ENCODE measurements around the gene MARVELD1. TPM values are rescaled to one million over a fixed set of nuclear protein-coding genes. Genes with fewer than 3 reads are reported as not detected.
A peak's percentile ranks its signal among the peaks of the same experiment; 100 is the strongest.

MARVELD1 gene
- total RNA-seq, 2 donors from 2014 or later: 8.5 to 26.5 TPM

GRCh38 chr10:97714401-97715258 lies 1.1 kb downstream of the MARVELD1 start:
- DNase-seq (ENCODE audit: low spot score): peak; percentile 87
- Histone ChIP-seq H3K36me3 (peaks cover 6% of the 10 kb centered on the region), H3K9me3 (no peaks in the 10 kb centered on the region), H3K27me3 (no peaks in the 10 kb centered on the region), H3K4me1 (peaks cover 3 to 61% of the 10 kb centered on the region in 2 donors), H3K4me3 (peak overlapping the region; percentile 71 to 74), H3K27ac (peak overlapping the region; percentile 94 to 95)
- TF ChIP-seq CTCF (IDR thresholded peaks at IDR 0.05): no peak

GRCh38 chr10:97715259-97715874 lies 1.8 kb downstream of the MARVELD1 start:
- Histone ChIP-seq H3K4me3 (peak overlapping the region; percentile 71 to 74), H3K27ac (peak overlapping the region; percentile 94 to 95), H3K36me3 (peaks cover 6% of the 10 kb centered on the region), H3K27me3 (no peaks in the 10 kb centered on the region), H3K9me3 (no peaks in the 10 kb centered on the region), H3K4me1 (peaks cover 3 to 57% of the 10 kb centered on the region in 2 donors)
- no peak for TF ChIP-seq CTCF (IDR thresholded peaks at IDR 0.05)
- no peak for DNase-seq (ENCODE audit: low spot score)

- no peak overlapping the region for H3K4me3 ChIP-seq
- peak overlapping the region; percentile 47 to 48 for H3K27ac ChIP-seq
- peaks cover 3 to 57% of the 10 kb centered on the region in 2 donors for H3K4me1 ChIP-seq
- H3K27me3 ChIP-seq: no peaks in the 10 kb centered on the region
- peaks cover 6% of the 10 kb centered on the region for H3K36me3 ChIP-seq
- DNase-seq (ENCODE audit: low spot score): no peak
- no peak for TF ChIP-seq CTCF (IDR thresholded peaks at IDR 0.05)
- no peaks in the 10 kb centered on the region for H3K9me3 ChIP-seq
Measured at GRCh38 chr10:97717627-97718026, 4.1 kb downstream of the MARVELD1 start.

- Histone ChIP-seq H3K27me3 (no peaks in the 10 kb centered on the region), H3K4me3 (no peak overlapping the region), H3K36me3 (peaks cover 6% of the 10 kb centered on the region), H3K4me1 (peaks cover 3 to 53% of the 10 kb centered on the region in 2 donors), H3K27ac (peak overlapping the region; percentile 47 to 48), H3K9me3 (no peaks in the 10 kb centered on the region)
- no peak for DNase-seq (ENCODE audit: low spot score)
- no peak for TF ChIP-seq CTCF (IDR thresholded peaks at IDR 0.05)
Measured at GRCh38 chr10:97718178-97718577, 4.6 kb downstream of the MARVELD1 start.

GRCh38 chr10:97718659-97719142 lies 5.2 kb downstream of the MARVELD1 start:
- H3K27ac ChIP-seq: peak overlapping the region; percentile 47 to 48
- H3K9me3 ChIP-seq: no peaks in the 10 kb centered on the region
- no peaks in the 10 kb centered on the region for H3K27me3 ChIP-seq
- no peak for TF ChIP-seq CTCF (IDR thresholded peaks at IDR 0.05)
- peaks cover 3 to 50% of the 10 kb centered on the region in 2 donors for H3K4me1 ChIP-seq
- no peak overlapping the region for H3K4me3 ChIP-seq
- DNase-seq (ENCODE audit: low spot score): no peak
- peaks cover 6% of the 10 kb centered on the region for H3K36me3 ChIP-seq
